Suppressor macrophage treated with lipopolysaccharide for 1 hour (primary cell): ENCODE measurements around the gene CHMP5.
"Not testable (repeated sequence)": the region's sequence is repeated elsewhere in the genome, so short reads cannot be mapped to it uniquely, and the experiment has no call there.

ENCODE experiments used
- DNase-seq, 3 donors: peaks; one replicate each; pipeline ENCODE4 v3.0.0-alpha.2; 2020 to 2022

Gene CHMP5

GRCh38 chr9:33277484-33277883 lies 12.6 kb downstream of the CHMP5 start:
- no peak for DNase-seq

- peak; percentile 12 to 34 (median 26) for DNase-seq
Measured at GRCh38 chr9:33285502-33285901, 20.7 kb downstream of the CHMP5 start.

GRCh38 chr9:33287087-33287490 lies 22.2 kb downstream of the CHMP5 start:
- DNase-seq, result peak; percentile 75 to 81 (median 79)

- DNase-seq, result no peak
Measured at GRCh38 chr9:33288235-33288634, 23.4 kb downstream of the CHMP5 start.

GRCh38 chr9:33288828-33289483 lies 24.1 kb downstream of the CHMP5 start:
- DNase-seq, result no peak

- DNase-seq, result peak in 2 of 3 donors; percentile 22 to 40
Measured at GRCh38 chr9:33289496-33289895, 24.6 kb downstream of the CHMP5 start.

GRCh38 chr9:33289936-33290246 lies 25.0 kb downstream of the CHMP5 start:
- DNase-seq, result no peak

- DNase-seq, result peak; percentile 98 to 99 (median 99)
Measured at GRCh38 chr9:33290247-33291030, 25.6 kb downstream of the CHMP5 start, which contains the start of gene NFX1. Gene NFX1, plus strand, starts transcription at chr9:33290516. Its CDS starts 57 bp downstream, at chr9:33290573.

- DNase-seq, result no peak
Measured at GRCh38 chr9:33291031-33291397, 26.2 kb downstream of the CHMP5 start.

GRCh38 chr9:33291901-33292300 lies 27.1 kb downstream of the CHMP5 start:
- no peak for DNase-seq

GRCh38 chr9:33293782-33294181 lies 28.9 kb downstream of the CHMP5 start:
- DNase-seq, result no peak

- no peak for DNase-seq
Measured at GRCh38 chr9:33294670-33295432, 30.0 kb downstream of the CHMP5 start.

GRCh38 chr9:33295571-33295970 lies 30.7 kb downstream of the CHMP5 start:
- no peak for DNase-seq

GRCh38 chr9:33297432-33297831 lies 32.6 kb downstream of the CHMP5 start:
- peak; percentile 74 to 80 (median 76) for DNase-seq

- no peak for DNase-seq
Measured at GRCh38 chr9:33300546-33300945, 35.7 kb downstream of the CHMP5 start.

- no peak for DNase-seq
Measured at GRCh38 chr9:33304362-33304761, 39.5 kb downstream of the CHMP5 start.

GRCh38 chr9:33306037-33306436 lies 41.2 kb downstream of the CHMP5 start:
- no peak for DNase-seq

GRCh38 chr9:33307067-33307466 lies 42.2 kb downstream of the CHMP5 start:
- no peak for DNase-seq

GRCh38 chr9:33309903-33310302 lies 45.1 kb downstream of the CHMP5 start:
- DNase-seq, result no peak

- no peak for DNase-seq
Measured at GRCh38 chr9:33310748-33311147, 45.9 kb downstream of the CHMP5 start.

- DNase-seq, result no peak
Measured at GRCh38 chr9:33311953-33312352, 47.1 kb downstream of the CHMP5 start.

- DNase-seq, result no peak
Measured at GRCh38 chr9:33315371-33315770, 50.5 kb downstream of the CHMP5 start.

GRCh38 chr9:33317136-33317535 lies 52.3 kb downstream of the CHMP5 start:
- DNase-seq, result not testable (repeated sequence)

- peak in 1 of 3 donors; percentile 15 for DNase-seq
Measured at GRCh38 chr9:33318225-33318624, 53.4 kb downstream of the CHMP5 start.
